Measurements from ENCODE around the gene ALK. TPM values are rescaled to one million over a fixed set of nuclear protein-coding genes. Genes with fewer than 3 reads are reported as not detected.

Gene ALK
- total and polyA plus RNA-seq, 2 experiments from 2014 or later, result 0.35 TPM; not detected in 1

GRCh38 chr2:29351248-29351647 is 570.1 kb downstream of the ALK start:
- H3K4me1 ChIP-seq (ENCODE audit: insufficient read depth), result no peaks in the 10 kb centered on the region
- DNase-seq (ENCODE audit: low spot score), result no peak
- peaks cover 6% of the 10 kb centered on the region; the same call in 1 of the 2 replicates for H3K9me2 ChIP-seq (ENCODE audit: insufficient read depth)
- H3K36me3 ChIP-seq (ENCODE audit: insufficient read depth), result no peaks in the 10 kb centered on the region
- no peaks in the 10 kb centered on the region for H3K27me3 ChIP-seq (ENCODE audit: insufficient read depth)
- no peaks in the 10 kb centered on the region for H3K79me2 ChIP-seq (replicated peaks; ENCODE audit: insufficient read depth)
- no peak overlapping the region for H3K27ac ChIP-seq (ENCODE audit: low read depth)
- ATAC-seq, result no peak
- no peak for TF ChIP-seq REST (IDR thresholded peaks at IDR 0.05; ENCODE audit: unreplicated experiment)
- H4K20me1 ChIP-seq (replicated peaks; ENCODE audit: insufficient read depth), result no peaks in the 10 kb centered on the region
- Mint-ChIP-seq H3K9me3 (no peaks in the 10 kb centered on the region), H3K4me3 (no peak overlapping the region), H3K36me3 (ENCODE audit: low read depth) (no peaks in the 10 kb centered on the region), H3K27ac (no peak overlapping the region), H3K27me3 (ENCODE audit: insufficient read depth, low read depth, poor library complexity) (peaks cover 7% of the 10 kb centered on the region), H3K4me1 (peaks cover 2% of the 10 kb centered on the region; the same call in 1 of the 3 replicates)
- no peak overlapping the region for H2AFZ ChIP-seq
- no peaks in the 10 kb centered on the region for H3F3A ChIP-seq (replicated peaks; ENCODE audit: low read depth)
- no peak overlapping the region for H3K4me3 ChIP-seq
- H3K4me2 ChIP-seq, result no peak overlapping the region

DNA sequence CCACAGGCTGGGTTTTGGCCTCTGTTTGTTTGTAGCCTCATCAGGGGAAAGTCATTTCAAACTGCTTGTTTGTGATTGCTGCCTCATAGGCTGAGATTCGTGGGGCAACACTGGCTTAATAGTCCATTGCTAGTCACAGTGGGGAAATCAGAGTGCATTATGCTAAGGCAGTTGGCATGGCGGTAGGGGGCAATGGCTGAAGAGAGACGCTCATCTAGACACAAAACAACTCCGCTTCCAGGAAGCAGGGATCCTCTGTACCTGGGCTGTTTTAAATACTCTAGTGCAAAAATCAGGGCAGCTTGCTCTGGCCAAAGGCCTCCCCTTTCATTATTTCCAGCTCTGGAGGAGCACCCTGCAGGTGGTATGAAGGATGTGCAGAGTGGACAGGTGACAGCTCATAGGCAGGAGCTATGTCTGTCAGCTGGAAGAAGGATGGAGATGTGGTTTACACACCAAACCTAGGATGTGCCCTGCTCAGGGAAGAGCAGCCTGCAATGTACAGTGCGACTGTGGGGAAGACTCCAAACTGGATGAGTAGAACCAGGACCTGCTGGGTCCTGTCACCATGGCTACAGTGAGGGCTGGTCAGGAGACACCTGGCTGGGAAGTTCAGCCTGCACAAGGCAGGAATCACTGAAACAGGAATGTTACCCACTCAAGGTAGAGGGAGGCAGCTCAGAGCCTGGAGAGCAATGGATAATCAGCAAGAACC is 571.9 kb downstream of the ALK start:
- H3K4me2 ChIP-seq, result no peak overlapping the region
- no peaks in the 10 kb centered on the region for H3K4me1 ChIP-seq (ENCODE audit: insufficient read depth)
- H3K27me3 Mint-ChIP-seq (ENCODE audit: insufficient read depth, low read depth, poor library complexity), result peaks cover 5% of the 10 kb centered on the region
- peaks cover 6% of the 10 kb centered on the region; the same call in 1 of the 2 replicates for H3K9me2 ChIP-seq (ENCODE audit: insufficient read depth)
- no peak for DNase-seq (ENCODE audit: low spot score)
- no peaks in the 10 kb centered on the region for H3K36me3 ChIP-seq (ENCODE audit: insufficient read depth)
- no peaks in the 10 kb centered on the region for H3K9me3 Mint-ChIP-seq
- no peak overlapping the region for H3K27ac Mint-ChIP-seq
- H4K20me1 ChIP-seq (replicated peaks; ENCODE audit: insufficient read depth), result no peaks in the 10 kb centered on the region
- no peaks in the 10 kb centered on the region for H3K36me3 Mint-ChIP-seq (ENCODE audit: low read depth)
- no peak for ATAC-seq
- no peak overlapping the region for H2AFZ ChIP-seq
- H3K27ac ChIP-seq (ENCODE audit: low read depth), result no peak overlapping the region
- peaks cover 2% of the 10 kb centered on the region; the same call in 1 of the 3 replicates for H3K4me1 Mint-ChIP-seq
- H3K4me3 ChIP-seq, result no peak overlapping the region
- no peak overlapping the region for H3K4me3 Mint-ChIP-seq
- H3F3A ChIP-seq (replicated peaks; ENCODE audit: low read depth), result no peaks in the 10 kb centered on the region
- no peaks in the 10 kb centered on the region for H3K27me3 ChIP-seq (ENCODE audit: insufficient read depth)
- H3K79me2 ChIP-seq (replicated peaks; ENCODE audit: insufficient read depth), result no peaks in the 10 kb centered on the region
- TF ChIP-seq STAT1 (IDR thresholded peaks at IDR 0.05; ENCODE audit: unreplicated experiment) (no peak), ZNF331 (CRISPR knock-in tag; IDR thresholded peaks at IDR 0.05; ENCODE audit: low read depth) (no peak), EZH2 (IDR thresholded peaks at IDR 0.05; ENCODE audit: low read depth, unreplicated experiment) (no peak), JUNB (IDR thresholded peaks at IDR 0.05; ENCODE audit: unreplicated experiment) (no peak), ZNF462 (CRISPR knock-in tag; IDR thresholded peaks at IDR 0.05) (no peak), POLR2AphosphoS5 (IDR thresholded peaks at IDR 0.05; ENCODE audit: low read depth) (no peak), CREB1 (CRISPR knock-in tag; IDR thresholded peaks at IDR 0.05; ENCODE audit: low read depth) (no peak), EZH2phosphoT487 (IDR thresholded peaks at IDR 0.05; ENCODE audit: unreplicated experiment) (no peak), NANOG (IDR thresholded peaks at IDR 0.05; ENCODE audit: borderline replicate concordance) (no peak), ETS1 (IDR thresholded peaks at IDR 0.05) (no peak)
